ENCODE results near the gene SH3TC1. TPM values are rescaled to one million over a fixed set of nuclear protein-coding genes. Genes with fewer than 3 reads are reported as not detected.

SH3TC1 gene
- total and polyA plus RNA-seq, 12 donors = 1.5 to 58.7 (median 22.0) TPM

DNA sequence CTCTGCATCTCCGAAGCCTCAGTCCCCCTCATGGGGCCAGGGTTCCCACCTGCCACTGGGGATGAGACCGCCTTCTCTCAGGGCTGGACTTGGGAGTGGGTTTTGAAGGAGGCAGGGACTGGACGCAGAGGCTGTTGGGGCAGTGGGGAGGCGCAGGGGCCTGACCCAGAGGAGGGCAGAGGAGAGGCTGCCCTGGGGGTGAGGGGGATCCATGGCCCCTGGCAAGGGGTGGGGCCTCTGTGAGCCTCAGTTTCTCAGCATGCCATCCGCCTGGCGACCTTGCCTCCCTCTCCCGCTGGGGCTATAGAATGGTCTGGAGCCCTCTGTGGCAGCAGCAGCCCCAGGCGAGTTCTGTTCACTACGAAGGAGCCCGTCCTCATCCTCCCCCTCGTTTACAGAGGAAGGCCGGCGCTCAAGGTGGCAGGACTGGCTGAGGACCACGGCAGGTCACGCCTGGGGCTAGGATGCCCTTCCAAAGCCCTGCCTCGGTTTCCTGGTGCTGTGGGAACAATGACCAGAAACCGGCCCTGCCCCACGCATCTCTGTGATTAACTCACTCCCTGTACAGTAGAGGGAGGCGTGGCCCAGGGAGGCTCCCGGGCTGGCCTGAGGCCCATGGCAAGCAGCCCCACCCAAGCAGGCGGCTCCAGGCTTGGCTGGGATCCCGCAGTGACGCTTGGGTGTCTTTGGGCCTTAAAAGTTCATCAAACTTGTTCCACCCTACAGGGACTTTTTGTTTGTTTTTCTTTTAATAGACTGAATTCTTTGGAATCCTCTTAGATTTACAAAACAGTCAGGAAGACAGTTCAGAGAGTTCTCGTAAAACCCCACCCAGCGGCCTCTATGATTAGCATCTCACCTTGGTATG lies 16.0 kb upstream of the SH3TC1 start:
- Histone ChIP-seq H3K27me3 (no peaks in the 10 kb centered on the region), H3K4me1 (replicated peaks in 1 of 2) (peaks cover 6 to 12% of the 10 kb centered on the region in 2 donors), H3K4me3 (no peak overlapping the region), H3K36me3 (replicated peaks in 1 of 2) (no peaks in the 10 kb centered on the region), H3K27ac (peak overlapping the region in 2 of 5 donors; percentile 40 to 84), H3K9me3 (replicated peaks in 1 of 3) (no peaks in the 10 kb centered on the region)
- 50 to 74% (median 70%) methylated on average over 8 to 25 of the region's 25 CpGs for WGBS, 4 donors
- DNase-seq = peak; percentile 54 to 91 (median 80)
- intact Hi-C loops (cut with DNase I) = no loop called here
- TF ChIP-seq POLR2A (IDR thresholded peaks at IDR 0.05) = no peak
- TF ChIP-seq, protein P1, sequence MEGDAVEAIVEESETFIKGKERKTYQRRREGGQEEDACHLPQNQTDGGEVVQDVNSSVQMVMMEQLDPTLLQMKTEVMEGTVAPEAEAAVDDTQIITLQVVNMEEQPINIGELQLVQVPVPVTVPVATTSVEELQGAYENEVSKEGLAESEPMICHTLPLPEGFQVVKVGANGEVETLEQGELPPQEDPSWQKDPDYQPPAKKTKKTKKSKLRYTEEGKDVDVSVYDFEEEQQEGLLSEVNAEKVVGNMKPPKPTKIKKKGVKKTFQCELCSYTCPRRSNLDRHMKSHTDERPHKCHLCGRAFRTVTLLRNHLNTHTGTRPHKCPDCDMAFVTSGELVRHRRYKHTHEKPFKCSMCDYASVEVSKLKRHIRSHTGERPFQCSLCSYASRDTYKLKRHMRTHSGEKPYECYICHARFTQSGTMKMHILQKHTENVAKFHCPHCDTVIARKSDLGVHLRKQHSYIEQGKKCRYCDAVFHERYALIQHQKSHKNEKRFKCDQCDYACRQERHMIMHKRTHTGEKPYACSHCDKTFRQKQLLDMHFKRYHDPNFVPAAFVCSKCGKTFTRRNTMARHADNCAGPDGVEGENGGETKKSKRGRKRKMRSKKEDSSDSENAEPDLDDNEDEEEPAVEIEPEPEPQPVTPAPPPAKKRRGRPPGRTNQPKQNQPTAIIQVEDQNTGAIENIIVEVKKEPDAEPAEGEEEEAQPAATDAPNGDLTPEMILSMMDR (IDR thresholded peaks at IDR 0.05) = no peak

DNA sequence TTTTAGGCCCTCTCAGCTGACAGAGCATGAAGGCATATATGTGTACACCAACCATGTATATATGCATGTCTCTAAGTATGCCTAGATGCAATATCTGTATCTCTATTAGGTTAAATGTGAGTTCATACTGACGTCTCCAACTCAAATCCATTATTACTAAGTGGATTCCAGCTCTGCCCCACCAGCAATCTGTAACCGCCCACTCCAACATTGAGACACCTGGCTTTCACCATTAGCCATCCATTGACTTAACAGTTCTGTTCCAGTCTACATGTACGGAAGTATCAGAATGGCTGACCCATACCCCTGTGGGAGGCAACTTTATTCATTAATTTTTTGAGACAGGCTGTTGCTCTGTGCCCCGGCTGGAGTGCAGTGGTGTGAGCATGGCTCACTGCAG lies 15.0 kb upstream of the SH3TC1 start:
- no peaks in the 10 kb centered on the region for H3K27me3 ChIP-seq
- peak overlapping the region in 1 of 5 donors; percentile 84 for H3K27ac ChIP-seq
- DNase-seq = no peak
- intact Hi-C loops (cut with DNase I) = no loop called here
- no peak overlapping the region for H3K4me3 ChIP-seq
- WGBS, 4 donors = 69 to 85% (median 83%) methylated on average over 4 of the region's 4 CpGs
- TF ChIP-seq, protein P1 (IDR thresholded peaks at IDR 0.05) = no peak
- H3K36me3 ChIP-seq (replicated peaks in 1 of 2) = no peaks in the 10 kb centered on the region
- H3K4me1 ChIP-seq (replicated peaks in 1 of 2) = peaks cover 6 to 12% of the 10 kb centered on the region in 2 donors
- H3K9me3 ChIP-seq (replicated peaks in 1 of 3) = no peaks in the 10 kb centered on the region

DNA sequence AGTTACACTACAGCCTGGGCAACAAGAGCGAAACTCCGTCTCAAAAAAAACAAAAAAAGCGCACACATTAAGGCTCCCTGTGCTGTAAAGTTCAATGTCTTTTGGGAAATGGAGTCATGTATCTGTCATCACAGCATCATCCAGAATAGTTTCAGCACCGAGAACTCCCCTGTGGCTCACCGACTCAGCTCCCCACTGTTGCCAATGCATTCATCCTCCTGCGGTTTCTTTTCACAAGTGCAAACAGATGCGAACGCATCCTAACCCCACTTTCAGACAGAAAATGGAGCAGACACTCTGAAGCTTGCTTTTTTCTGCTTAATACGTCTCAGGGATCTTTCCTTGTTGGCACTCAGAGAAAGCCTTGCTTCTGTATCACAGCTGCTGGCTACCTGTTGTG lies 13.8 kb upstream of the SH3TC1 start:
- TF ChIP-seq POLR2A (IDR thresholded peaks at IDR 0.05) = no peak
- TF ChIP-seq, protein P1 (IDR thresholded peaks at IDR 0.05) = no peak
- H3K36me3 ChIP-seq (replicated peaks in 1 of 2) = no peaks in the 10 kb centered on the region
- H3K27me3 ChIP-seq = no peaks in the 10 kb centered on the region
- peaks cover 18% of the 10 kb centered on the region in 2 donors for H3K4me1 ChIP-seq (replicated peaks in 1 of 2)
- no peak overlapping the region for H3K27ac ChIP-seq
- no peaks in the 10 kb centered on the region for H3K9me3 ChIP-seq (replicated peaks in 1 of 3)
- 73 to 84% (median 80%) methylated on average over 9 of the region's 9 CpGs for WGBS, 4 donors
- no peak for DNase-seq
- intact Hi-C loops (cut with DNase I) = no loop called here
- no peak overlapping the region for H3K4me3 ChIP-seq

DNA sequence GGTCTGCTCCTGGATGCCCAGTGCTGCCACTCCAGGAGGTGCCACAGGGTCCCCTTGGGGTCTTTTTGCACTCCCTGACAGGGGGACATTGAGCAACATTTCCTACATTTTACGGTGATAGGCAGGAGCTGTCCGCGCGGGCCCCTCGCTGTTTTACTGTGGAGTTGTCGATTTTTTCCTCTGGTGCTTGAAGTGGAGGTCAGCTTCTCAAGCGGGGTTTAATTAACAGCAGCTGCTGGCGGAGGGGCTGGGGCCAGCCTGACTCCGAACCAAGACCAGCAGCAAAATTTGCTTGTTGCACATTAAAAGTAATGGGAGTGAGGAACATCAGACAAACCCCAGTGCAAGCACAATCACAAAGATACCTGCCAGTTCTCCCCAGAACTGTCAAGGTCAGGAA lies 13.2 kb upstream of the SH3TC1 start:
- no peak for DNase-seq
- no peak for TF ChIP-seq POLR2A (IDR thresholded peaks at IDR 0.05)
- TF ChIP-seq, protein P1 (IDR thresholded peaks at IDR 0.05) = no peak
- H3K27me3 ChIP-seq = no peaks in the 10 kb centered on the region
- intact Hi-C loops (cut with DNase I) = no loop called here
- no peak overlapping the region for H3K27ac ChIP-seq
- no peaks in the 10 kb centered on the region for H3K36me3 ChIP-seq (replicated peaks in 1 of 2)
- H3K4me3 ChIP-seq = no peak overlapping the region
- H3K9me3 ChIP-seq (replicated peaks in 1 of 3) = no peaks in the 10 kb centered on the region
- H3K4me1 ChIP-seq (replicated peaks in 1 of 2) = peaks cover 23 to 25% of the 10 kb centered on the region in 2 donors
- WGBS, 4 donors = 72 to 89% (median 79%) methylated on average over 4 to 9 of the region's 9 CpGs

All from adrenal gland (tissue), 12 donors.